DOHH2 (cell line): ENCODE data around the gene XPC.

Experiments
- EZH2phosphoT487 ChIP-seq: fragments of 200-600 bp; sonication (generic); IDR thresholded peaks from 2 replicates; pipeline ENCODE4 v1.6.1; 2017; ENCODE audit warnings: borderline replicate concordance, mild to moderate bottlenecking, antibody characterized with exemption, low read length, moderate library complexity, mixed read lengths
- TF ChIP-seq, protein P1 (sequence below): fragments of 200-600 bp; sonication (generic); IDR thresholded peaks from one replicate; pipeline ENCODE4 v1.5.1; 2014; ENCODE audit warnings: antibody characterized with exemption, mild to moderate bottlenecking, low read depth, low read length; ENCODE audit not compliant: poor library complexity, severe bottlenecking

DNA sequence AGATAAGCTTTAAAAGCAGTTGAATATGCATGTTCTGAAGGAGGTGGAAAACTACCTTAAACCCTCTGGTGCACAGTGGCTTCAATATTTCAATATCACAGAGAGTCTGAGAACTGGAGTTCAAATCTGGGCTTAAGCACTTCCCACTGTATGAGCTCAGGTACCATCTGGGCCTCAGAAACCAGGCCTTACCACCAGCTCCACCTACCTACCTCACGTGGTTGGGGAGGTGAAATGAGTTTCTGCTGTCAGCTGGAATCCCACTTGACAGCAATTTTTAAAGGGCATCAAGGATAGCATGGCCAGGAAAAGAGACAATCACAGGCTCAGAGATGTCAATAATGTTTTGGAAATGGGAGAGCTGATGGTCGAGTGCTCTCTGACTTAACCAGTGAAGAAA lies 58.8 kb downstream of the XPC start:
- TF ChIP-seq, protein P1, sequence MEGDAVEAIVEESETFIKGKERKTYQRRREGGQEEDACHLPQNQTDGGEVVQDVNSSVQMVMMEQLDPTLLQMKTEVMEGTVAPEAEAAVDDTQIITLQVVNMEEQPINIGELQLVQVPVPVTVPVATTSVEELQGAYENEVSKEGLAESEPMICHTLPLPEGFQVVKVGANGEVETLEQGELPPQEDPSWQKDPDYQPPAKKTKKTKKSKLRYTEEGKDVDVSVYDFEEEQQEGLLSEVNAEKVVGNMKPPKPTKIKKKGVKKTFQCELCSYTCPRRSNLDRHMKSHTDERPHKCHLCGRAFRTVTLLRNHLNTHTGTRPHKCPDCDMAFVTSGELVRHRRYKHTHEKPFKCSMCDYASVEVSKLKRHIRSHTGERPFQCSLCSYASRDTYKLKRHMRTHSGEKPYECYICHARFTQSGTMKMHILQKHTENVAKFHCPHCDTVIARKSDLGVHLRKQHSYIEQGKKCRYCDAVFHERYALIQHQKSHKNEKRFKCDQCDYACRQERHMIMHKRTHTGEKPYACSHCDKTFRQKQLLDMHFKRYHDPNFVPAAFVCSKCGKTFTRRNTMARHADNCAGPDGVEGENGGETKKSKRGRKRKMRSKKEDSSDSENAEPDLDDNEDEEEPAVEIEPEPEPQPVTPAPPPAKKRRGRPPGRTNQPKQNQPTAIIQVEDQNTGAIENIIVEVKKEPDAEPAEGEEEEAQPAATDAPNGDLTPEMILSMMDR: no peak
- no peak for TF ChIP-seq EZH2phosphoT487
